HEK293T (cell line): ENCODE data around the gene OR11H7.
"Not testable (repeated sequence)": the region's sequence is repeated elsewhere in the genome, so short reads cannot be mapped to it uniquely, and the experiment has no call there.

Experiments
- CTCF ChIA-PET: fragments of 350-600 bp; formaldehyde crosslinking; extraction: SDS; loops from one replicate; lab custom pipeline; 2021; ENCODE audit warnings: antibody characterized with exemption, inconsistent platforms; lab: Yijun Ruan, JAX
- POLR2A ChIA-PET: fragments of 350-600 bp; formaldehyde crosslinking; extraction: SDS; loops from one replicate; lab custom pipeline; 2020; ENCODE audit warnings: antibody characterized with exemption, inconsistent platforms; lab: Yijun Ruan, JAX
- DNase-seq: peaks from one replicate; pipeline ENCODE4 v3.0.0; 2012; ENCODE audit warnings: mixed read lengths; ENCODE audit errors: extremely low spot score
- ARNT ChIP-seq: fragments of 450-650 bp; IDR thresholded peaks from 2 replicates; pipeline ENCODE4 v1.6.1; 2017; ENCODE audit warnings: mild to moderate bottlenecking
- BHLHE40 ChIP-seq: fragments of 450-650 bp; IDR thresholded peaks from 2 replicates; pipeline ENCODE4 v1.6.1; 2016; ENCODE audit warnings: mild to moderate bottlenecking, moderate library complexity, borderline replicate concordance
- CTBP1 ChIP-seq: fragments of 450-650 bp; IDR thresholded peaks from 2 replicates; pipeline ENCODE4 v1.6.1; 2016; ENCODE audit warnings: borderline replicate concordance
- ELF4 ChIP-seq: fragments of 450-650 bp; IDR thresholded peaks from 2 replicates; pipeline ENCODE4 v1.6.1; 2017; ENCODE audit warnings: antibody characterized with exemption
- FOXA1 ChIP-seq: fragments of 450-650 bp; IDR thresholded peaks from 2 replicates; pipeline ENCODE4 v1.6.1; 2016; ENCODE audit warnings: mild to moderate bottlenecking
- FOXK2 ChIP-seq: fragments of 450-650 bp; IDR thresholded peaks from 2 replicates; pipeline ENCODE4 v1.6.1; 2016; ENCODE audit warnings: mild to moderate bottlenecking
- FOXM1 ChIP-seq: fragments of 450-650 bp; IDR thresholded peaks from 2 replicates; pipeline ENCODE4 v1.6.1; 2017; ENCODE audit warnings: mild to moderate bottlenecking, borderline replicate concordance
- HDGF ChIP-seq: fragments of 450-650 bp; IDR thresholded peaks from 2 replicates; pipeline ENCODE4 v1.6.1; 2017; ENCODE audit warnings: antibody characterized with exemption, borderline replicate concordance
- L3MBTL2 ChIP-seq: fragments of 450-650 bp; conservative IDR thresholded peaks from 2 replicates; pipeline ENCODE4 v1.6.1; 2016; ENCODE audit warnings: mild to moderate bottlenecking
- LEF1 ChIP-seq: fragments of 450-650 bp; IDR thresholded peaks from 2 replicates; pipeline ENCODE4 v1.6.1; 2017; ENCODE audit warnings: mild to moderate bottlenecking, borderline replicate concordance
- NFRKB ChIP-seq: fragments of 450-650 bp; IDR thresholded peaks from 2 replicates; pipeline ENCODE4 v1.6.1; 2016; ENCODE audit warnings: mild to moderate bottlenecking, moderate library complexity
- SP1 ChIP-seq: fragments of 450-650 bp; IDR thresholded peaks from 2 replicates; pipeline ENCODE4 v1.6.1; 2017
- SUZ12 ChIP-seq: fragments of 450-650 bp; IDR thresholded peaks from 2 replicates; pipeline ENCODE4 v1.6.1; 2016; ENCODE audit warnings: mild to moderate bottlenecking
- TARDBP ChIP-seq: fragments of 450-650 bp; IDR thresholded peaks from 2 replicates; pipeline ENCODE4 v1.6.1; 2016
- ZNF384 ChIP-seq: fragments of 450-650 bp; IDR thresholded peaks from 2 replicates; pipeline ENCODE4 v1.6.1; 2016
- TF ChIP-seq, protein P1 (sequence below): fragments of 450-650 bp; IDR thresholded peaks from 2 replicates; pipeline ENCODE4 v1.6.1; 2016

The OR11H7 gene

GRCh38 chr14:20209595-20209994, 19.2 kb upstream of the OR11H7 start:
- ChIA-PET CTCF (no interaction called here), POLR2A (no interaction called here)
- no peak for DNase-seq
- no peak for TF ChIP-seq FOXK2
- no peak for TF ChIP-seq ELF4
- no peak for TF ChIP-seq FOXA1
- no peak for TF ChIP-seq ARNT
- no peak for TF ChIP-seq TARDBP
- no peak for TF ChIP-seq L3MBTL2
- no peak for TF ChIP-seq SUZ12
- no peak for TF ChIP-seq FOXM1
- TF ChIP-seq CTBP1: no peak
- TF ChIP-seq ZNF384: no peak
- TF ChIP-seq SP1: no peak
- TF ChIP-seq LEF1: no peak
- TF ChIP-seq, protein P1, sequence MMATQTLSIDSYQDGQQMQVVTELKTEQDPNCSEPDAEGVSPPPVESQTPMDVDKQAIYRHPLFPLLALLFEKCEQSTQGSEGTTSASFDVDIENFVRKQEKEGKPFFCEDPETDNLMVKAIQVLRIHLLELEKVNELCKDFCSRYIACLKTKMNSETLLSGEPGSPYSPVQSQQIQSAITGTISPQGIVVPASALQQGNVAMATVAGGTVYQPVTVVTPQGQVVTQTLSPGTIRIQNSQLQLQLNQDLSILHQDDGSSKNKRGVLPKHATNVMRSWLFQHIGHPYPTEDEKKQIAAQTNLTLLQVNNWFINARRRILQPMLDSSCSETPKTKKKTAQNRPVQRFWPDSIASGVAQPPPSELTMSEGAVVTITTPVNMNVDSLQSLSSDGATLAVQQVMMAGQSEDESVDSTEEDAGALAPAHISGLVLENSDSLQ: no peak
- no peak for TF ChIP-seq NFRKB
- TF ChIP-seq BHLHE40: no peak
- no peak for TF ChIP-seq HDGF

DNA sequence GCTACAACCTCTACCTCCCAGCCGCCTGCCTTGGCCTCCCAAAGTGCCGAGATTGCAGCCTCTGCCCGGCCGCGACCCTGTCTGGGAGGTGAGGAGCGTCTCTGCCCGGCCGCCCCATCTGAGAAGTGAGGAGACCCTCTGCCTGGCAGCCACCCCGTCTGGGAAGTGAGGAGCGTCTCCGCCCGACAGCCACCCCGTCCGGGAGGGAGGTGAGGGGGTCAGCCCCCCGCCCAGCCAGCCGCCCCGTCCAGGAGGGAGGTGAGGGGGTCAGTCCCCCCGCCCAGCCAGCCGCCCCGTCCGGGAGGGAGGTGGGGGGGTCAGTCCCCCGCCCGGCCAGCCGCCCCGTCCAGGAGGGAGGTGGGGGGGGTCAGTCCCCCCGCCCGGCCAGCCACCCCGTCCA, 16.4 kb upstream of the OR11H7 start:
- DNase-seq, CTCF ChIA-PET, POLR2A ChIA-PET: not testable (repeated sequence)

- CTCF ChIA-PET: interaction anchor here (0.6 kb wide), 1 partner anchor 480 kb away, joined by 3 read pairs; no protein-coding TSS in a partner anchor
- DNase-seq: no peak
- POLR2A ChIA-PET: no interaction called here
- TF ChIP-seq CTBP1 (no peak), NFRKB (no peak), ELF4 (no peak), ZNF384 (no peak)
- TF ChIP-seq, protein P1: no peak
These were observed 13.6 kb upstream of the OR11H7 start for GRCh38 chr14:20215196-20215595.

DNA sequence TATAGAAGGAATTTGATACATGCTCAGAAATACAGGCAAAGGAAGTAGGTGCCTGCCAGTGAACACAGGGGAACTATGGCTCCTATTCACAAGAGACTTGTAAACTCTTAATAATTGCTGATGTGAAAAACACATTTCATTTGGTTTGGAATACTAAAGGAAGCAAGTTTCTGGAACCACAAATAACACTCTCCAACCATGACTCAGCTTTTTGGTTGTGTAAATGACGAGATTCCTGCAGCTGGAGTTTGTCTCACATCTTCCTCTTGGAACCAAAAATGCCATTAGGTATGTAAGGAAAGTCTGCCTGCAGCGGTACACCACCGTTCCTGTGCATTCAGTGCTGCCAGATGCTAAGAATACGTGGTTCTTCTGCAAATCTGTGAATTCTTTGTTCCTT, 9.7 kb upstream of the OR11H7 start:
- ChIA-PET CTCF (no interaction called here), POLR2A (no interaction called here)
- no peak for DNase-seq
- TF ChIP-seq TARDBP: no peak
- no peak for TF ChIP-seq LEF1
- TF ChIP-seq, protein P1: no peak
- TF ChIP-seq NFRKB: no peak
- TF ChIP-seq FOXA1: no peak
- no peak for TF ChIP-seq HDGF
- TF ChIP-seq CTBP1: no peak
- no peak for TF ChIP-seq BHLHE40
- no peak for TF ChIP-seq ELF4
- TF ChIP-seq SP1: no peak
- no peak for TF ChIP-seq ZNF384
- TF ChIP-seq SUZ12: no peak
- no peak for TF ChIP-seq L3MBTL2
- no peak for TF ChIP-seq FOXM1
- TF ChIP-seq ARNT: no peak
- TF ChIP-seq FOXK2: no peak

GRCh38 chr14:20223410-20223809, 5.4 kb upstream of the OR11H7 start, which contains the start of gene OR11H6:
Gene OR11H6, plus strand, starts transcription at chr14:20223710. Its CDS starts 0 bp downstream, at chr14:20223710.
- ChIA-PET CTCF (no interaction called here), POLR2A (no interaction called here)
- TF ChIP-seq TARDBP (no peak), SP1 (no peak), FOXA1 (no peak), L3MBTL2 (no peak), ARNT (no peak), LEF1 (no peak), BHLHE40 (no peak), FOXM1 (no peak), HDGF (no peak)
- TF ChIP-seq, protein P1: no peak
- no peak for DNase-seq

DNA sequence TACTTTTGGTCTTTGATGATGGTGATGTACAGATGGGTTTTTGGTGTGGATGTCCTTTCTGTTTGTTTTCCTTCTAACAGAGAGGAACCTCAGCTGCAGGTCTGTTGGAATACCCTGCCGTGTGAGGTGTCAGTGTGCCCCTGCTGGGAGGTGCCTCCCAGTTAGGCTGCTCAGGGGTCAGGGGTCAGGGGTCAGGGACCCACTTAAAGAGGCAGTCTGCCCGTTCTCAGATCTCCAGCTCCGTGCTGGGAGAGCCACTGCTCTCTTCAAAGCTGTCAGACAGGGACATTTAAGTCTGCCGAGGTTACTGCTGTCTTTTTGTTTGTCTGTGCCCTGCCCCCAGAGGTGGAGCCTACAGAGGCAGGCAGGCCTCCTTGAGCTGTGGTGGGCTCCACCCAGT, 6.6 kb downstream of the OR11H7 start:
- CTCF ChIA-PET, POLR2A ChIA-PET, DNase-seq: not testable (repeated sequence)
